Epithelial cell of esophagus (primary cell): ENCODE data around the gene IQCE.
"Not testable (repeated sequence)": the region's sequence is repeated elsewhere in the genome, so short reads cannot be mapped to it uniquely, and the experiment has no call there.

Experiments used
- DNase-seq: peaks from one replicate; pipeline ENCODE4 v3.0.0; 2010; ENCODE audit warnings: low read depth
- H3K4me3 ChIP-seq: 2 replicates; pipeline ENCODE4 v1.5.1; 2011; ENCODE audit warnings: mild to moderate bottlenecking, low read length, control low read depth
- TF ChIP-seq, protein P1 (sequence below): IDR thresholded peaks from 2 replicates; pipeline ENCODE4 v1.5.1; 2011; ENCODE audit warnings: low read depth, mild to moderate bottlenecking, low read length, control low read depth, inconsistent platforms; ENCODE audit not compliant: insufficient read depth; ENCODE audit errors: missing control alignments

Gene IQCE

DNA sequence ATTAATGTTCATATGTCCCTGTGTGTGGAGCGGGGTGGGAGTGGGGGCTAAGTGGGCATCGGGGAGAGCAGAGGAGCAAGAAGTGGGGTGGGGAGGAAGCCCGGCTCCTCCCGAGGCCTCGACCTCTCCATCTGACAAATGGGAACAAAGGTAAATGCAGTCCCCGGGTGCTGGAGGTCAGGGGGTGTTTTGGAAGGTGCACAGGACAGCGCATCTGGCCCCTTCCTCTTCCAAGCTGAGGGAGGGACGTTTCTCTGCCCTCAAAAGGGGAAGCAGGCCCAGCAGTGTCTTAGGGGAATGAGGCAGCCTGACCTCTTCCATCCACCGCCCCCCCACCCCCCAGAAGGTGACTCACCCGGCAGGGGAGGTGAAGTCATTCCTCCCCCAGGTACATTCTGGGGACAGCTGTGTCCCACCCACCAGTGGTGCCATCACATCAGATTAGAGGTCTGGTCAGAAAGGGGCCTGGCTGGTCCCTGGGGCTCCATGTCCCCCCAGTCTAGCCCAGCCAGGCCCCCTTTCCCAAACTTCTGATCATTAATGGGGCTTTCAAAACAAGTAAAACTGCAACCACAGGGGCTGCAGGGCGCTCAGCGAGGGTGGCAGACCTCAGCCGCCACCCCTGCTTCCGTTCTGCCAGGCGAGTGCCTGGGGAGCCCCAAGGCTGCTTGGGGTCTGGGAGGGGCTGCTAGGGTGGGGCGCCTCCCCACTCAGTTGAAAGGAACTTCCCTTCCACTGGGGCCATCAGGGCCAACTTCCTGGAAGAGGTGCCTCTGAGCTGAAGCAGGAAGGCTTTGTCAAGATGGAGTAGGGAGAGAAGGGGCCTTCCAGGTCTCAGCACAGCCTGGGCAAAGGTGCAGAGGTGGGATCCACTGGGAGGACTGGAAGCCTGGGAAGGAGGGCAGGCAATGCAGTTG lies 28.4 kb upstream of the IQCE start:
- TF ChIP-seq, protein P1, sequence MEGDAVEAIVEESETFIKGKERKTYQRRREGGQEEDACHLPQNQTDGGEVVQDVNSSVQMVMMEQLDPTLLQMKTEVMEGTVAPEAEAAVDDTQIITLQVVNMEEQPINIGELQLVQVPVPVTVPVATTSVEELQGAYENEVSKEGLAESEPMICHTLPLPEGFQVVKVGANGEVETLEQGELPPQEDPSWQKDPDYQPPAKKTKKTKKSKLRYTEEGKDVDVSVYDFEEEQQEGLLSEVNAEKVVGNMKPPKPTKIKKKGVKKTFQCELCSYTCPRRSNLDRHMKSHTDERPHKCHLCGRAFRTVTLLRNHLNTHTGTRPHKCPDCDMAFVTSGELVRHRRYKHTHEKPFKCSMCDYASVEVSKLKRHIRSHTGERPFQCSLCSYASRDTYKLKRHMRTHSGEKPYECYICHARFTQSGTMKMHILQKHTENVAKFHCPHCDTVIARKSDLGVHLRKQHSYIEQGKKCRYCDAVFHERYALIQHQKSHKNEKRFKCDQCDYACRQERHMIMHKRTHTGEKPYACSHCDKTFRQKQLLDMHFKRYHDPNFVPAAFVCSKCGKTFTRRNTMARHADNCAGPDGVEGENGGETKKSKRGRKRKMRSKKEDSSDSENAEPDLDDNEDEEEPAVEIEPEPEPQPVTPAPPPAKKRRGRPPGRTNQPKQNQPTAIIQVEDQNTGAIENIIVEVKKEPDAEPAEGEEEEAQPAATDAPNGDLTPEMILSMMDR: no peak

DNA sequence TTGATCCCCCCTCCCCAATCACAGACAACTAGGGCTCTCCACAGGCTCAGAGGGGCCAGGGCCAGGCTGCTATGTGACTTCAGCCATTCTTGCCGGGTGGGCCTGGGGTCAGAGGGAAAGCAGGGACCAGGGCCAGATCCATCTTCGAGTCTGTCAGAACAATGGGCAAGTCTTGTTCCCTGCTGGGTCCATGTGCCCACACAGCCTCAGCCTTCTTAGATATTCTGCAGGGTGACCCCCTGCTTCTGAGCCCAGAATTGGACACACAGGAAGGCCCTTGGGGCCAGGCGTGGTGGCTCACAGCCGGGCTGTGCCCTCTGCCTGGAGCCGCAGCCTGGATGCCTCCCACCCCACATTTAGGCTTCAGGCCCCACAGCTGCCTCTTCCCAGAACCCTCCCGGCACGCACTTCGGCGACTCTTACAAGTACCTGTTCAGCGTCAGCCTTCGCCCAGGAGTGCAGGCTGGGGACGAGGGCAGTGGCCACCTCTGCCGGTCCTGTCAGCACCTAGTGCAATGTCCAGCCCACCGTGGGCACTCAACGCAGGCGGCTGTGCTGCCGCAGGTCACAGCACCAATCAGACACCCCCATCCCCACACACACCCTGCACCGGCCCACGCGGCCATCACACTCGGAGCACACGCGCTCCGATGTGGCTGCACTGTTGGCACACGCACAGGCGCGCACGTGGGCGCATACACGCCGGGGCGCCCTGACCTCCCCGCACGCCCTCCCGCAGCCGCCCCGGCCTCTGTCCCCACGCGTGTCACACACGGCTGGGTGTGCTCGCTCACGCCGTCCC lies 27.6 kb upstream of the IQCE start:
- DNase-seq, H3K4me3 ChIP-seq: not testable (repeated sequence)

More for the DNA sequence above, 28.4 kb upstream of the IQCE start:
- H3K4me3 ChIP-seq: no peak overlapping the region
- peak; percentile 37 for DNase-seq

DNA sequence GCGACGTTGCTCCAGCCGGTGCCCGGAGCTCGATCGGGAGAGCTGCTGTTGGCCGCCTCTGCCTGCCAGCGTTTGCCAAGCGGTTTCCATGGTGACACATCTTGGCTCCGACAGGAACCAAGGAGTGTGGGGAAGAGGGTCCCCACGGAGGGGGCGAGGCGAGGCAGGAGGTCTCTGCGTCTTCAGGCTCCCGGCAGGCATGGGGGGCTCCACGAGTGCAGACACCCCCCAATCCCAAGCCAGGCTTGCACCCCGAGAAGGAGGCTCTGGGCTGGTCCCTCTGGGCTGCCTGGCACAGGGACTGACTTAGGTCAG lies 27.0 kb upstream of the IQCE start:
- not testable (repeated sequence) for H3K4me3 ChIP-seq

DNA sequence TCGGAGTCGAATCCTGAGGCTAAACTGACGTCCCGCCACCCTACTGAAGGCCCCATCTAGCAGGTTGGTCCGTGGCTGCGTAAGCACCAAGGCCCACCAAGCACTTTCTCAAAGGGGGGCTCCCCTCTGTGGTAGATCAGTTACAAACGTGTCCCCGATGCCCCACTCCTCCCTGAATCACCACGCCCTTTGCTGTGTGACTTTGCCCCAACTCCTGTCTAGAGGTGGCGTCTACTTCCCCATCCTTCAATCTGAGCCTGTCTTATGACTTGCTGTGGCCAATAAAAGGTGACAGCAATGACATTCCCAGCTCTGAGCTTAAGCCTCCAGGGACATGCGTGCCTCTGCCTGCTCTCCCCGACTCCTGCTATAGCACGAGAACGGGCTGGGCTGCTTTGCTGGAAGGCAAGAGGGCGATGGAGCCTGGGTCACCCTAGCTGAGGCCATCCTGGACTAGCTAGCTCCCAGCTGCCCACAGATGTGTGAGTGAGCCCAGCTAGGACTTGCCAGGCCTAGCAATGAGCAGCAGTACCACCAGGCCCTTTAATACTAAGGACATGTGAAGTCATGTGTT lies 26.5 kb upstream of the IQCE start:
- H3K4me3 ChIP-seq, DNase-seq: not testable (repeated sequence)

More for the DNA sequence above, 27.0 kb upstream of the IQCE start:
- DNase-seq: not testable (repeated sequence)

DNA sequence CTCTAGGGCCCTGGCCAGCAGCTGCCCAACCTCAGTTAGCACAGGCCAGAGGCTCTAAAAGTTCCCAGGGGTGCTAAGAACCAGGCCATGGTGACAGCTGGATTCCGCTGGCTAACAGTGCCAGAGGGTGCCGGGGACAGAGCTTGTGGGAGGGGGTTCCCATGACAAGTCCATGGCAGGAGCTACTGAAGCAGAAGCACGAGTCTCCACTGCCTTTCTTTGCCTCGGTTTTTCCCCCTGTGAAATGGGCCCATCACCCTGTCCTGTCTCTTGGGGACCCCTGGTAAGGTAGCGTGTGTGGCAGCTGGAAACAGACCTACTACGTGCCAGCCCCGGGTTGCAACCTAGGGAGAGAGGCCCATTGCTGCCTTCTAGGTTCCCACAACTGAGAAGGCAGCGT lies 26.0 kb upstream of the IQCE start:
- DNase-seq: not testable (repeated sequence)

DNA sequence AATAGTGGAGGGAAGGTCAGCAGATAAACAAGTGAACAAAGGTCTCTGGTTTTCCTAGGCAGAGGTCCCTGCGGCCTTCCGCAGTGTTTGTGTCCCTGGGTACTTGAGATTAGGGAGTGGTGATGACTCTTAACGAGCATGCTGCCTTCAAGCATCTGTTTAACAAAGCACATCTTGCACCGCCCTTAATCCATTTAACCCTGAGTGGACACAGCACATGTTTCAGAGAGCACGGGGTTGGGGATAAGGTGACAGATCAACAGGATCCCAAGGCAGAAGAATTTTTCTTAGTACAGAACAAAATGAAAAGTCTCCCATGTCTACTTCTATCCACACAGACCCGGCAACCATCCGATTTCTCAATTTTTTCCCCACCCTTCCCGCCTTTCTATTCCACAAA lies 25.2 kb upstream of the IQCE start:
- H3K4me3 ChIP-seq, DNase-seq: not testable (repeated sequence)

More for the DNA sequence above, 26.0 kb upstream of the IQCE start:
- not testable (repeated sequence) for H3K4me3 ChIP-seq

DNA sequence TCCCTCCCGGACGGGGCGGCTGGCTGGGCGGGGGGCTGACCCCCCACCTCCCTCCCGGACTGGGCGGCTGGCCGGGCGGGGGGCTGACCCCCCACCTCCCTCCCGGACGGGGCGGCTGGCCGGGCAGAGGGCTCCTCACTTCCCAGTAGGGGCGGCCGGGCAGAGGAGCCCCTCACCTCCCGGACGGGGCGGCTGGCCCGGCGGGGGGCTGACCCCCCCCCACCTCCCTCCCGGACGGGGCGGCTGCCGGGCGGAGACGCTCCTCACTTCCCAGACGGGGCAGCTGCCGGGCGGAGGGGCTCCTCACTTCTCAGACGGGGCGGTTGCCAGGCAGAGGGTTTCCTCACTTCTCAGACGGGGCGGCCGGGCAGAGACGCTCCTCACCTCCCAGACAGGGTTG lies 24.6 kb upstream of the IQCE start:
- DNase-seq, H3K4me3 ChIP-seq: not testable (repeated sequence)

DNA sequence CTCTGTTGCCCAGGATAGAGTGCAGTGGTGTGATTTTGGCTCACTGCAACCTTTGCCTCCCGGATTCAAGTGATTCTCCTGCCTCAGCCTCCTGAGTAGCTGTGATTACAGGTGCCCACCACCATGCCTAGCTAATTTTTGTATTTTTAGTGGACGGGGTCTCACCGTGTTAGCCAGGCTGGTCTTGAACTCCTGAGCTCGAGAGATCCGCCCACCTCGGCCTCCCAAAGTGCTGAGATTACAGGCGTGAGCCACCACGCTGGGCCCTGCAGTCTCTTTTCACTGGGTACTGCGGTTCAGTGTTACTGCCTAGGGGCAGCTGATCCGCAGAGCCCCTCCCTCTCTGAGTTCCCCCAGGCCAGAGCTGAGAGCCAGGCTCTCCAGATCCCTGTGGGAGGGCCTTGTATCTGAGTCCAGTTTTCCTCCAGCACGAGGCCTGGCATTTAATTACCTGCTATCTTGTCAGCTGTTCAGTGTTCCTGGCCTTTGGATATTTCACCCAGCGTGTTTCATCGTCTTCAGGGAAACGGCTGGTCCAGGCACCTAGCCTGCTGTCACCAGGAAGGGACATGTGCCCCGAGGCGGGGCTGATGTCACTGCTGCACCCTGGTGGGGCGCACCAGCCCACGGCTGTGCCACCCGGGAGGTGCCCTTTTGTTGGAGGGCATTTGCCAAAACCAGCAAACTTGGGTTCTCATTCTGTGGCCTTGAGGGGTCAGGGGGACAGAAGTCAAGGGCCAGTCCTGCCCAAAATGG lies 22.7 kb upstream of the IQCE start:
- not testable (repeated sequence) for H3K4me3 ChIP-seq, DNase-seq

DNA sequence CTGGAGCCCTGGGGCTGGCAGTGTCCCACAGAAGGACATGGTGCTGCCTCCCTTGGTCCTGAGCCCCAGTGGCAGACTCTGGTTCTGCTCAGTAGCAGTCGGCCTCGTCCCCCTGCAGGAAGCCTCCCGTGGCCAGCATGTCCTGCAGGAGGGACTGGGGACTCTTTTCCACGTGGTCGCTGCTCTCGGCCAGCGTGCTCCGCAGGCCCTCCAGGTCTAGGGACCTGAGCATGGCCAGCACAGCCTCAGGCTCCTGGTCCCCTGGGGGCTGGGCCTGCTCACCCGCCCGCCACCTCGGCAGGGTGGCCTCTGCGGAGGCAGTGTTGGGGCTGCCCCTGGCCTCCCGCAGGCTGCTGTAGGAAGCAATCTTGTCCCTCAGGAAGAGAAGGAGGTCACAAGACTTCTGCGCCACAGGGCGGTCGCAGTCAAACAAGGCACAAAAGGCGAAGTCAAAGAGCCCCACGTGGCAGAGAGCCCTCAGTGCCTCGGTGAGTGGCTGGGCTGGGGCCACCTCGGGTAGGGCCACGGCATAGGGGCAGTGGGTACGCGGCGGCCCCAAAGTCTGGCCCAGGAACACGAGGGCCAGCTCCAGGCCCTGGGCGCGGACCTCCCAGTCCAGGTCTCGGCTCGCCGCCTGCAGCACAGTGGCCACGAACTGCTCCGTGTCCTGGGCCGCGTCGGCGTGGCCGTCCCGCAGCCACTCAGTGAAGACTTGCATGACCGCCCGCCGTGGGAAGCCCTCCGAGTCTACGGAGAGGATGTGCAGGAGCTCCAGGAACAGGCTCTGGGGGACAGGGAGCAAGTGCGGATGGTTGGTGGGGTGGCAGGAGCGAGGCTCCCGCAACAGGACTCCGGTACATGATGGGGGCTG lies 20.6 kb upstream of the IQCE start:
- TF ChIP-seq, protein P1: no peak
- H3K4me3 ChIP-seq: no peak overlapping the region
- DNase-seq: no peak
